ENCODE data around the gene RAB5B.

Gene RAB5B

DNA sequence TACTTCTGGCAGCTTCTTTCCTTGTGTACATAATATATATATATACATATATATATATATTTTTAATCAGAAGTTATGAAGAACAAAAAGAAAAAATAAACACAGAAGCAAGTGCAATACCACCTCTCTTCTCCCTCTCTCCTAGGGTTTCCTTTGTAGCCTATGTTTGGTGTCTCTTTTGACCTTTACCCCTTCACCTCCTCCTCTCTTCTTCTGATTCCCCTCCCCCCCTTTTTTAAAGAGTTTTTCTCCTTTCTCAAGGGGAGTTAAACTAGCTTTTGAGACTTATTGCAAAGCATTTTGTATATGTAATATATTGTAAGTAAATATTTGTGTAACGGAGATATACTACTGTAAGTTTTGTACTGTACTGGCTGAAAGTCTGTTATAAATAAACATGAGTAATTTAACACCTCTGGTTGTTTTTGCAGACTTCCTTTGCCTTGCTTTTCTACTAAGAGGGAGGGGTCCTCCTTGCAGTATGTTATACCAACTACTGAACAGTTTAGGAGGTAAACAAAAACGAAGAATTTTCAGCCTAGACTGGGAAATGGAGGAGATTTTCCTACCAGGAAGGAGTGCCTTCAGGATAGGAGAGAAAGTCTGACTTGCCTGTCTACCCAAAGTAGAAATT, 64.3 kb downstream of the RAB5B start:
- H3K4me1 ChIP-seq (ENCODE audit: low read length): peaks cover 3% of the 10 kb centered on the region; the same call in 1 of the 2 replicates
- no peak overlapping the region for H2AFZ ChIP-seq (ENCODE audit: low read length)
- H3K9ac ChIP-seq (ENCODE audit: low read length): no peak overlapping the region
- peaks cover 4% of the 10 kb centered on the region; the same call in 1 of the 2 replicates for H3K36me3 ChIP-seq (replicated peaks; ENCODE audit: insufficient read depth, low read length)
- no peaks in the 10 kb centered on the region for H3K27me3 ChIP-seq (replicated peaks; ENCODE audit: insufficient read depth, low read length)
- H3K9me2 ChIP-seq (replicated peaks; ENCODE audit: insufficient read depth, low read length): no peaks in the 10 kb centered on the region
- no peak overlapping the region for H3K4me2 ChIP-seq (ENCODE audit: low read depth, low read length)
- H3K27ac ChIP-seq (ENCODE audit: low read length): no peak overlapping the region
- no peak for DNase-seq
- no peak overlapping the region for H3K4me3 ChIP-seq (ENCODE audit: low read length)
- peaks cover 14% of the 10 kb centered on the region for H3K79me2 ChIP-seq (ENCODE audit: low read length)
- H4K20me1 ChIP-seq (ENCODE audit: insufficient read depth, low read length): no peaks in the 10 kb centered on the region
- H3K9me3 ChIP-seq (replicated peaks; ENCODE audit: insufficient read depth, low read length): no peaks in the 10 kb centered on the region
- peaks cover 9% of the 10 kb centered on the region for H3F3A ChIP-seq (ENCODE audit: insufficient read depth, low read length)
- TF ChIP-seq EZH2 (optimal IDR thresholded peaks at IDR 0.05; ENCODE audit: low read depth, low read length) (no peak), EZH2phosphoT487 (IDR thresholded peaks at IDR 0.05; ENCODE audit: low read length) (no peak)
- TF ChIP-seq, protein P1, sequence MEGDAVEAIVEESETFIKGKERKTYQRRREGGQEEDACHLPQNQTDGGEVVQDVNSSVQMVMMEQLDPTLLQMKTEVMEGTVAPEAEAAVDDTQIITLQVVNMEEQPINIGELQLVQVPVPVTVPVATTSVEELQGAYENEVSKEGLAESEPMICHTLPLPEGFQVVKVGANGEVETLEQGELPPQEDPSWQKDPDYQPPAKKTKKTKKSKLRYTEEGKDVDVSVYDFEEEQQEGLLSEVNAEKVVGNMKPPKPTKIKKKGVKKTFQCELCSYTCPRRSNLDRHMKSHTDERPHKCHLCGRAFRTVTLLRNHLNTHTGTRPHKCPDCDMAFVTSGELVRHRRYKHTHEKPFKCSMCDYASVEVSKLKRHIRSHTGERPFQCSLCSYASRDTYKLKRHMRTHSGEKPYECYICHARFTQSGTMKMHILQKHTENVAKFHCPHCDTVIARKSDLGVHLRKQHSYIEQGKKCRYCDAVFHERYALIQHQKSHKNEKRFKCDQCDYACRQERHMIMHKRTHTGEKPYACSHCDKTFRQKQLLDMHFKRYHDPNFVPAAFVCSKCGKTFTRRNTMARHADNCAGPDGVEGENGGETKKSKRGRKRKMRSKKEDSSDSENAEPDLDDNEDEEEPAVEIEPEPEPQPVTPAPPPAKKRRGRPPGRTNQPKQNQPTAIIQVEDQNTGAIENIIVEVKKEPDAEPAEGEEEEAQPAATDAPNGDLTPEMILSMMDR (IDR thresholded peaks at IDR 0.05; ENCODE audit: low read length): no peak

DNA sequence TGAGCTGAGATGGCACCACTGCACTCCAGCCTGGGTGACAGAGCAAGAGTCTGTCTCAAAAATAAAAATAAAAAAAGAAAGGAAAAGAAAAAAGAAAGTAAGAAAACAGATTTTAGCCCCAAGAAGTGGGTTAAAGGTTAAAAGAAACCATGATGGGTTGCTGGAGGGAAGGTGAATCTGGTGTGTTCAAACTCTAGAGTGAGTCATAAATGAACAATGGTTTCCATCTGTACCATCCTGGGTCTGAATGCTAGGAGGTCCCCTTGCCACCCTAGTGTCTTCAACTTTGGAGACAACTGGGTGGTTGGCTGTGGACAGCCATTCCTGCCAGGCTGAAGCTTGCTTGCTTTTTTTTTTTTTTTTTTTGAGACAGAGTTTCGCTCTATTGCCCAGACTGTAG, 66.3 kb downstream of the RAB5B start:
- no peak for DNase-seq
- Histone ChIP-seq H3K4me3 (ENCODE audit: low read length) (no peak overlapping the region), H3K9ac (ENCODE audit: low read length) (no peak overlapping the region), H3K79me2 (ENCODE audit: low read length) (peaks cover 20% of the 10 kb centered on the region), H3K9me2 (replicated peaks; ENCODE audit: insufficient read depth, low read length) (no peaks in the 10 kb centered on the region), H2AFZ (ENCODE audit: low read length) (no peak overlapping the region), H3K36me3 (replicated peaks; ENCODE audit: insufficient read depth, low read length) (peaks cover 4% of the 10 kb centered on the region; the same call in 1 of the 2 replicates), H4K20me1 (ENCODE audit: insufficient read depth, low read length) (no peaks in the 10 kb centered on the region), H3K27ac (ENCODE audit: low read length) (no peak overlapping the region), H3K4me1 (ENCODE audit: low read length) (peaks cover 3% of the 10 kb centered on the region; the same call in 1 of the 2 replicates), H3K9me3 (replicated peaks; ENCODE audit: insufficient read depth, low read length) (no peaks in the 10 kb centered on the region), H3K27me3 (replicated peaks; ENCODE audit: insufficient read depth, low read length) (no peaks in the 10 kb centered on the region), H3K4me2 (ENCODE audit: low read depth, low read length) (no peak overlapping the region), H3F3A (ENCODE audit: insufficient read depth, low read length) (peaks cover 20% of the 10 kb centered on the region)
- TF ChIP-seq EZH2 (optimal IDR thresholded peaks at IDR 0.05; ENCODE audit: low read depth, low read length) (no peak), EZH2phosphoT487 (IDR thresholded peaks at IDR 0.05; ENCODE audit: low read length) (no peak)
- TF ChIP-seq, protein P1 (IDR thresholded peaks at IDR 0.05; ENCODE audit: low read length): no peak

DNA sequence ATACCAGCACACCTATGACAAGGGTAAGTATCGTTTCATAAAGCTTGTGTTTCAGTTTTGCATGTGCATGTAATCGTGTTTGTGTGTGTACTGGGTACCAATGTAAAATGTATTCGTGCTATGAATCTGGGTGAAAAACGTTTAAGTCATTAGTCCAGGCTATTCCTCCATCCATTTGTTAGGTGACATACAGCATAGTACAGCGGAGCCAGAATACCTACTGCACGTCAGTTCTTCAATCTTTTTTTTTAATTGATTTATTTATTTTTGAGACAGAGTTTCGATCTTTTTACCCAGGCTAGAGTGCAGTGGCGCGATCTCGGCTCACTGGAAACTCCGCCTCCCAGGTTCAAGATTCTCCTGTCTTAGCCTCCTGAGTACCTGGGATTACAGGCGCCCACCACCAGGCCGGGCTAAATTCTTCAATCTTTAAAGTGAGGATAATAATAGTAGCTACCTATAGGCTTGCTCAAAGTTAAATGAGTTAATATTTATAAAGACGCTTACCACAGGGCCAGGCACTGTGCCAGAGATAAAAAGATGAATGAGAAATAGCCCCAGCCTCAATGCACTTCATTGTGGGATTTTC, 67.2 kb downstream of the RAB5B start:
- peaks cover 3% of the 10 kb centered on the region; the same call in 1 of the 2 replicates for H3K4me1 ChIP-seq (ENCODE audit: low read length)
- peaks cover 27% of the 10 kb centered on the region for H3F3A ChIP-seq (ENCODE audit: insufficient read depth, low read length)
- H3K27me3 ChIP-seq (replicated peaks; ENCODE audit: insufficient read depth, low read length): no peaks in the 10 kb centered on the region
- peak overlapping the region; percentile 90 for H2AFZ ChIP-seq (ENCODE audit: low read length)
- peak overlapping the region; percentile 36; the same call in 1 of the 2 replicates for H3K27ac ChIP-seq (ENCODE audit: low read length)
- no peaks in the 10 kb centered on the region for H4K20me1 ChIP-seq (ENCODE audit: insufficient read depth, low read length)
- TF ChIP-seq EZH2 (optimal IDR thresholded peaks at IDR 0.05; ENCODE audit: low read depth, low read length) (no peak), EZH2phosphoT487 (IDR thresholded peaks at IDR 0.05; ENCODE audit: low read length) (no peak)
- TF ChIP-seq, protein P1 (IDR thresholded peaks at IDR 0.05; ENCODE audit: low read length): no peak
- H3K9me2 ChIP-seq (replicated peaks; ENCODE audit: insufficient read depth, low read length): no peaks in the 10 kb centered on the region
- no peaks in the 10 kb centered on the region for H3K9me3 ChIP-seq (replicated peaks; ENCODE audit: insufficient read depth, low read length)
- peak overlapping the region; percentile 55; the same call in 1 of the 2 replicates for H3K9ac ChIP-seq (ENCODE audit: low read length)
- H3K79me2 ChIP-seq (ENCODE audit: low read length): peaks cover 20% of the 10 kb centered on the region
- H3K36me3 ChIP-seq (replicated peaks; ENCODE audit: insufficient read depth, low read length): peaks cover 4% of the 10 kb centered on the region; the same call in 1 of the 2 replicates
- peak overlapping the region; percentile 86 for H3K4me2 ChIP-seq (ENCODE audit: low read depth, low read length)
- no peak for DNase-seq
- H3K4me3 ChIP-seq (ENCODE audit: low read length): peak overlapping the region; percentile 67
